GM12878 (cell line): ENCODE data around the gene CD14.

ENCODE experiments used
- CBFB ChIP-seq: IDR thresholded peaks from 2 replicates; pipeline ENCODE4 v1.6.1; 2016; ENCODE audit warnings: antibody characterized with exemption, low read depth
- CTCF ChIP-seq, 3 experiments: IDR thresholded peaks in 2 of 3; conservative IDR thresholded peaks in 1 of 3; 2 replicates each; pipeline ENCODE4 v1.5.1; 2011; ENCODE audit warnings: low read depth in 3 of 3, low read length in 3 of 3, mild to moderate bottlenecking in 3 of 3, control low read depth in 2 of 3, moderate library complexity in 2 of 3, inconsistent platforms in 1 of 3, mixed read lengths in 1 of 3; ENCODE audit not compliant: control insufficient read depth in 2 of 3, insufficient read depth in 1 of 3; ENCODE audit errors: extremely low read depth in 1 of 3
- POLR2A ChIP-seq: IDR thresholded peaks from 2 replicates; pipeline ENCODE4 v1.6.1; 2011; ENCODE audit warnings: low read depth, mild to moderate bottlenecking, low read length
- RAD21 ChIP-seq: IDR thresholded peaks from 2 replicates; pipeline ENCODE4 v1.6.1; 2011; ENCODE audit warnings: mild to moderate bottlenecking, low read depth, low read length, moderate library complexity; ENCODE audit not compliant: insufficient read depth

GRCh38 chr5:140611020-140611521 is 21.9 kb downstream of the CD14 start:
- TF ChIP-seq POLR2A: no peak
- TF ChIP-seq RAD21: no peak
- no peak for TF ChIP-seq CTCF (IDR thresholded peaks at IDR 0.05 in 2 of 3, conservative IDR thresholded peaks at IDR 0.05 in 1 of 3; ENCODE audit: control insufficient read depth in 2 of 3, extremely low read depth in 1 of 3, insufficient read depth in 1 of 3, low read depth in 3 of 3, low read length in 3 of 3)
- TF ChIP-seq CBFB: no peak
